ACC112 (cell line): ENCODE measurements around the gene CAST.
A peak's percentile ranks its signal among the peaks of the same experiment; 100 is the strongest.
"Not testable (repeated sequence)": the region's sequence is repeated elsewhere in the genome, so short reads cannot be mapped to it uniquely, and the experiment has no call there.

Experiments
- H2AFZ ChIP-seq: fragments of 200-600 bp; sonication (generic); one replicate; pipeline ENCODE4 v1.6.0; 2017; ENCODE audit warnings: antibody characterized with exemption, low read length; ENCODE audit not compliant: unreplicated experiment
- H3K27ac ChIP-seq: fragments of 200-600 bp; sonication (generic); 2 replicates; pipeline ENCODE4 v1.5.1; 2014; ENCODE audit warnings: low read depth, mild to moderate bottlenecking, antibody characterized with exemption, low read length, moderate library complexity
- H3K27me3 ChIP-seq: fragments of 200-600 bp; sonication (generic); 2 replicates; pipeline ENCODE4 v1.6.1; 2014; ENCODE audit warnings: mild to moderate bottlenecking, antibody characterized with exemption, low read length, moderate library complexity, mixed read lengths; ENCODE audit not compliant: insufficient read depth
- H3K36me3 ChIP-seq: fragments of 200-600 bp; sonication (generic); 2 replicates; pipeline ENCODE4 v1.6.1; 2016; ENCODE audit warnings: mild to moderate bottlenecking, antibody characterized with exemption, low read length, moderate library complexity, mixed read lengths; ENCODE audit not compliant: insufficient read depth
- H3K4me1 ChIP-seq: fragments of 200-600 bp; sonication (generic); one replicate; pipeline ENCODE4 v1.6.1; 2016; ENCODE audit warnings: low read length, mixed read lengths; ENCODE audit not compliant: insufficient read depth, unreplicated experiment, control insufficient read depth
- H3K4me3 ChIP-seq: fragments of 200-600 bp; sonication (generic); 2 replicates; pipeline ENCODE4 v1.5.1; 2014; ENCODE audit warnings: mild to moderate bottlenecking, low read depth, low read length
- H3K79me2 ChIP-seq: fragments of 200-600 bp; sonication (generic); one replicate; pipeline ENCODE4 v1.6.0; 2016; ENCODE audit warnings: low read length; ENCODE audit not compliant: control insufficient read depth, unreplicated experiment, insufficient read depth

Gene CAST

GRCh38 chr5:96743805-96744204 lies 81.6 kb downstream of the CAST start:
- Histone ChIP-seq H3K4me3 (no peak overlapping the region), H3K79me2 (peaks cover 3% of the 10 kb centered on the region), H3K4me1 (peaks cover 12% of the 10 kb centered on the region), H2AFZ (no peak overlapping the region), H3K27me3 (no peaks in the 10 kb centered on the region), H3K27ac (peak overlapping the region; percentile 43; the same call in 1 of the 2 replicates), H3K36me3 (peaks cover 80% of the 10 kb centered on the region)

- Histone ChIP-seq H3K36me3 (peaks cover 80% of the 10 kb centered on the region), H3K27ac (peak overlapping the region; percentile 43; the same call in 1 of the 2 replicates), H3K4me1 (peaks cover 12% of the 10 kb centered on the region)
- not testable (repeated sequence) for H2AFZ ChIP-seq, H3K79me2 ChIP-seq, H3K4me3 ChIP-seq, H3K27me3 ChIP-seq
Observed at GRCh38 chr5:96744218-96744617, 82.0 kb downstream of the CAST start.

DNA sequence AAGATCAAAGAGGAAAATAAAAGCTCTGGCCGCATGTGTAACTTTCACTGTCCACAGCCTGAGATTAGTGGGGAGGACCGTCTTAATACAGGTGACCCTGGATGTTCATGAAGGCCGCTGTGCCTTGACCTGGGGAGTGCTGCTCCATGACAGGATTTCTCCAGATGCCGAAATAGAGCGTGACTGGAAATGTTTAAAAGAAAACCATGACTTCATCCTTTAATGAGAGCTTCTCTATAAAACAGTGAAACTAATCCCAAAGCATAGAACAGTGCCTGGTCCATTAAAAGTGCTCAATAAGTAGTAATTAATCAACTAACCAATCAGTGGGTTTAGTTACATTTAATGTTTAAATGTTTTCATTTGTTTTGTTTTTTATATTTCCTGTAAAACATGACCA lies 82.8 kb downstream of the CAST start:
- Histone ChIP-seq H3K79me2 (peaks cover 3% of the 10 kb centered on the region), H3K4me3 (no peak overlapping the region), H3K27ac (no peak overlapping the region), H2AFZ (no peak overlapping the region), H3K4me1 (peaks cover 12% of the 10 kb centered on the region), H3K36me3 (peaks cover 82% of the 10 kb centered on the region), H3K27me3 (no peaks in the 10 kb centered on the region)

DNA sequence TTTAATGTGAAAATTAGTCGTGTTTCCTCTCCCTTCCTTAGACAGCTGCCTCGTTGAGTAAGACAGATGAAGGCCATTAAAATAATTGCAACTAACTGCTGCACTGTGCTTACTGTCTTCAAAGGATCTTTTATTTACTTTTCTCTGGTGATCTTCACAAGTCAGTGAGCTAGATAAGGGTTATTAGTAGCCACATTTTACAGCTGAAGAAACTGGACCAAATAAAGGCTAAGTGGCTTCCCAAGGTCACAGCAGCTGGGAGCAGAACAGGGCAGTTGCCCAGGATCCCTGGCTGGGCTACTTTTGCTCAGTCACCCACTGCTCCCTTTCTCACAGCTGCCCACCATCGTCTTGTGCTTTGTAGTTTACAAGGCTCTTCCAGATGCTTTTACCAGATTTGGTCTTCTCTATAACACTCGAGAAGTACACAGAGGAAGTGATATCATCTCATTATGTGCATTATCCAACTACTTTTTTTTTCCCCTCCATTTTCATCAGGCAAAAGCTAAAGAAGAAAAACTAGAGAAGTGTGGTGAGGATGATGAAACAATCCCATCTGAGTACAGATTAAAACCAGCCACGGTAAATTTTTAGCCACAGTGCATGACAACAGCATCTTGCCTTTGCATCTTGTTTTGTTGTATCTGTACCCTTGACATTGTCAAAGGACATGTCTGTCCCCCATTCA lies 83.8 kb downstream of the CAST start:
- Histone ChIP-seq H3K79me2 (peaks cover 3% of the 10 kb centered on the region), H3K27ac (no peak overlapping the region), H3K36me3 (peaks cover 88% of the 10 kb centered on the region), H3K4me3 (no peak overlapping the region), H3K4me1 (peaks cover 12% of the 10 kb centered on the region), H3K27me3 (no peaks in the 10 kb centered on the region), H2AFZ (no peak overlapping the region)

DNA sequence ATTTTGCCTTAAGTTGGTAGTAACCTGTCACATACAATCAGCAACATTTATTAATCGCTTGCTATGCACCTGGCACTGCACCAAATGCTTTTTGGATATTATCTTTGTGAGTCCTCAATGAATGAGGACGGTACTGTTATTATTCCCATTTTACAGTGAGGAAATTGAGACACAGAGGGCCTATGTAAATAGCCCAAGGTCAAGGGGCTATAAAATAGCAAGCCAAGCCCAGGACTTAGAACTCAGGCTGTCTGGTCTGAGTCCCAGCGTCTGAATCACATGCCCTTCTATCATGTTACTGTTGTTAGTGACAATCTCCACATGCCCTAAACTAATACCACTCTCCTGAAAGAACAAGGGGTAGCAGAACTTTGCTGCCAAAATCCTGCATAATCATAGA lies 85.5 kb downstream of the CAST start:
- H3K36me3 ChIP-seq = peaks cover 74% of the 10 kb centered on the region
- no peak overlapping the region for H3K27ac ChIP-seq
- H2AFZ ChIP-seq = no peak overlapping the region
- H3K27me3 ChIP-seq = no peaks in the 10 kb centered on the region
- H3K79me2 ChIP-seq = peaks cover 3% of the 10 kb centered on the region
- no peak overlapping the region for H3K4me3 ChIP-seq
- H3K4me1 ChIP-seq = peaks cover 12% of the 10 kb centered on the region

DNA sequence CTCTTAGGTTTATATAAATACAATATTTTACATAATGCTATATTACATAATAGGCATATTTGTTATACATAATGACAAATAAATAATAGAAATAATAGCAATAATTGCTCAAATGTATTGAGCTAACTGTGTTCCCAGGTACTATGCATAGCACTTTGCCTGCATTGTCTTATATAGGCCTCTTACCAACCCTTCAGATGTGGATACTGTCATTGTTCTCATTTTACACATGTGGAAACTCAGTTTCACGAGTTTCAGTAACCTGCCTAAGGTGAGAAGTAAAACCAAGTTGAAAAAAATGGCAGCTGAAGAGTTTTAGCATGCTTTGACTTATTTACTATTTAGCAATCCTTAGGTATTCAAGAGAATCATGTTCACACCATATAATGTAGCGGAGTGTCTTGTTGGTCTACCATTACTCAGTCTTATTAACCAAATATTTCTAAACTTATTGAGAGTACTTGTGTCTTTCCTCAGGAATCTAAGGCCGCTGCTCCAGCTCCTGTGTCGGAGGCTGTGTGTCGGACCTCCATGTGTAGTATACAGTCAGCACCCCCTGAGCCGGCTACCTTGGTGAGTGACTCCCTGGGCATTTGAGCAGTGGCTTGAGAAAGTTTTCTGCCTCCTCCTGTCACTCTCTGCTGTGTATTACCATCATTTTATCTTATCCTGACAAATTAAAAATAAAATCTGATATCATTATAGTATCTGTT lies 88.1 kb downstream of the CAST start:
- Histone ChIP-seq H3K4me3 (no peak overlapping the region), H3K27ac (no peak overlapping the region), H3K36me3 (peaks cover 69% of the 10 kb centered on the region), H3K27me3 (no peaks in the 10 kb centered on the region), H3K4me1 (no peaks in the 10 kb centered on the region), H3K79me2 (no peaks in the 10 kb centered on the region), H2AFZ (no peak overlapping the region)

- H3K27me3 ChIP-seq = no peaks in the 10 kb centered on the region
- H3K79me2 ChIP-seq = no peaks in the 10 kb centered on the region
- no peaks in the 10 kb centered on the region for H3K4me1 ChIP-seq
- no peak overlapping the region for H3K27ac ChIP-seq
- H3K4me3 ChIP-seq = no peak overlapping the region
- peaks cover 64% of the 10 kb centered on the region for H3K36me3 ChIP-seq
- H2AFZ ChIP-seq = no peak overlapping the region
Observed at GRCh38 chr5:96751203-96752169, 89.3 kb downstream of the CAST start.

GRCh38 chr5:96752341-96753016 lies 90.3 kb downstream of the CAST start:
- Histone ChIP-seq H2AFZ (no peak overlapping the region), H3K36me3 (peaks cover 59% of the 10 kb centered on the region), H3K4me1 (no peaks in the 10 kb centered on the region), H3K27me3 (no peaks in the 10 kb centered on the region), H3K27ac (no peak overlapping the region), H3K4me3 (no peak overlapping the region), H3K79me2 (no peaks in the 10 kb centered on the region)

DNA sequence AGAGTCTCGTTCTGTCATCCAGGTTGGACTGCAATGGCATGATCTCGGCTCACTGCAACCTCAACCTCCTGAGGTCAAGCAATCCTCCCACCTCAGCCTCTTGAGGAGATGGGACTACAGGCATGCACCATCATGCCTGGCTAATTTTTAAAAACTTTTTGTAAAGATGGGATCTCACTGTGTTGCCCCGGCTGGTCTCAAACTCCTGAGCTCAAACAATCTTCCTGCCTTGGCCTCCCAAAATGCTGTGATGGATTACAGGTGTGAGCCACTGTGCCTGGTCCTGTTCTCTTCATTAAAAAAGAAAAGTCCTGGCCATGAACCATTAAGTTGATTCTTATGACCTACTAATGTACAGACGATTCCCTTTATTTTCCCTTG lies 90.8 kb downstream of the CAST start:
- H3K4me1 ChIP-seq = no peaks in the 10 kb centered on the region
- no peak overlapping the region for H2AFZ ChIP-seq
- no peaks in the 10 kb centered on the region for H3K79me2 ChIP-seq
- peaks cover 55% of the 10 kb centered on the region for H3K36me3 ChIP-seq
- H3K27ac ChIP-seq = no peak overlapping the region
- H3K4me3 ChIP-seq = no peak overlapping the region
- no peaks in the 10 kb centered on the region for H3K27me3 ChIP-seq

DNA sequence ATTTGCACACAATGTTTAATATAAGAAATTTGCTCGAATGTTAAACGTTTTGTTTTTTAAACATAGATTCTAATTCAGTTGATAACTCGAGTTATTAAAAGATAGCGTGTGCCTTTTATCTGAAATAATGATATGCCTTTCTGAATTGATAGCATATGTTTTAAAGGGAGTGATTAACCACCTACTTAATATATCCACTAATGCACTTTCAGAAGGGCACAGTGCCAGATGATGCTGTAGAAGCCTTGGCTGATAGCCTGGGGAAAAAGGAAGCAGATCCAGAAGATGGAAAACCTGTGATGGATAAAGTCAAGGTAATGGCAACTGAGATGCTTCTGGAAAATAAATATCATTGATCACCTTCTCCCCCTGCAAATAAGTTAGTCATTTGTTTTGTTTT lies 91.7 kb downstream of the CAST start:
- Histone ChIP-seq H3K27me3 (no peaks in the 10 kb centered on the region), H2AFZ (no peak overlapping the region), H3K27ac (no peak overlapping the region), H3K36me3 (peaks cover 50% of the 10 kb centered on the region), H3K79me2 (no peaks in the 10 kb centered on the region), H3K4me3 (no peak overlapping the region), H3K4me1 (no peaks in the 10 kb centered on the region)
